PC-3 (cell line): ENCODE measurements around the gene HAP1. TPM values are rescaled to one million over a fixed set of nuclear protein-coding genes. Genes with fewer than 3 reads are reported as not detected.

Experiments used
- ATAC-seq: fragments of 200-7000 bp; cut with Tn5 transposase; 2 replicates; pipeline ENCODE4 v1.9.1; 2020; ENCODE audit warnings: mild to moderate bottlenecking, moderate library complexity
- BruUV-seq: library from RNA; stranded (reverse); fragments of 400-500 nt; replicated peaks from 2 replicates; lab custom pipeline; 2021; lab: Mats Ljungman, UMichigan
- CTCF ChIA-PET: fragments of 300-600 bp; sonication (Branson Sonifier 250); formaldehyde crosslinking; loops from one replicate; lab custom pipeline; 2022; ENCODE audit warnings: antibody characterized with exemption; lab: Charles Lee
- POLR2A ChIA-PET: fragments of 300-600 bp; sonication (Branson Sonifier 250); formaldehyde crosslinking; loops from one replicate; lab custom pipeline; 2022; ENCODE audit warnings: antibody characterized with exemption; ENCODE audit not compliant: unreplicated experiment; lab: Charles Lee
- DNase-seq: peaks from one replicate; pipeline ENCODE4 v3.0.0-alpha.2; 2015
- H2AFZ ChIP-seq: fragments of 300-600 bp; sonication (generic); 2 replicates; pipeline ENCODE4 v1.6.0; 2016; ENCODE audit warnings: antibody characterized with exemption, low read length
- H3F3A ChIP-seq: fragments of 300-600 bp; sonication (generic); one replicate; pipeline ENCODE4 v1.6.0; 2017; ENCODE audit warnings: antibody characterized with exemption, low read length, control low read depth, mild to moderate bottlenecking; ENCODE audit not compliant: unreplicated experiment
- H3K27ac ChIP-seq: fragments of 300-600 bp; sonication (generic); 2 replicates; pipeline ENCODE4 v1.5.1; 2016; ENCODE audit warnings: mild to moderate bottlenecking, low read length
- H3K27me3 ChIP-seq: fragments of 300-600 bp; sonication (generic); 2 replicates; pipeline ENCODE4 v1.6.1; 2016; ENCODE audit warnings: low read length, mixed read lengths
- H3K36me3 ChIP-seq: fragments of 300-600 bp; sonication (generic); 2 replicates; pipeline ENCODE4 v1.6.1; 2016; ENCODE audit warnings: low read depth, mixed run types, low read length, mixed read lengths
- H3K4me1 ChIP-seq: fragments of 300-600 bp; sonication (generic); 2 replicates; pipeline ENCODE4 v1.5.1; 2016; ENCODE audit warnings: low read length; ENCODE audit not compliant: insufficient read depth
- H3K4me2 ChIP-seq: fragments of 300-600 bp; sonication (generic); 2 replicates; pipeline ENCODE4 v1.6.0; 2016; ENCODE audit warnings: low read length
- H3K4me3 ChIP-seq: fragments of 300-600 bp; sonication (generic); 2 replicates; pipeline ENCODE4 v1.5.1; 2016; ENCODE audit warnings: mild to moderate bottlenecking, low read length, mixed read lengths
- H3K79me2 ChIP-seq: fragments of 300-600 bp; sonication (generic); 2 replicates; pipeline ENCODE4 v1.6.1; 2017; ENCODE audit warnings: low read length, mixed read lengths
- H3K9ac ChIP-seq: fragments of 300-600 bp; sonication (generic); 2 replicates; pipeline ENCODE4 v1.6.0; 2016; ENCODE audit warnings: mild to moderate bottlenecking, low read length
- H3K9me2 ChIP-seq: fragments of 300-600 bp; sonication (generic); replicated peaks from 2 replicates; pipeline ENCODE4 v1.6.1; 2016; ENCODE audit warnings: mixed run types, low read length, mixed read lengths
- H3K9me3 ChIP-seq: fragments of 300-600 bp; sonication (generic); 2 replicates; pipeline ENCODE4 v1.6.1; 2016; ENCODE audit warnings: low read length, mixed read lengths
- H4K20me1 ChIP-seq: fragments of 300-600 bp; sonication (generic); 2 replicates; pipeline ENCODE4 v1.6.1; 2016; ENCODE audit warnings: low read length, mixed read lengths
- EZH2 ChIP-seq: fragments of 300-600 bp; sonication (generic); IDR thresholded peaks from one replicate; pipeline ENCODE4 v1.6.1; 2017; ENCODE audit warnings: antibody characterized with exemption, mild to moderate bottlenecking, low read length; ENCODE audit not compliant: unreplicated experiment
- EZH2phosphoT487 ChIP-seq: fragments of 300-600 bp; sonication (generic); IDR thresholded peaks from 2 replicates; pipeline ENCODE4 v1.6.1; 2018; ENCODE audit warnings: mild to moderate bottlenecking, antibody characterized with exemption, low read length, borderline replicate concordance
- intact Hi-C: fragments of 100-400 bp; cut with micrococcal nuclease; formaldehyde crosslinking; loops from 2 replicates; pipeline ENCODE4 v1.9.0; 2023
- total RNA-seq: library from RNA; depleted of rRNA; stranded (reverse); fragments of >200 nt; gene quantifications from 2 replicates; pipeline ENCODE4 v1.2.3, GENCODE V29; 2014
- TF ChIP-seq, protein P1 (sequence below): fragments of 300-600 bp; sonication (generic); conservative IDR thresholded peaks from 2 replicates; pipeline ENCODE4 v1.5.1; 2017; ENCODE audit warnings: antibody characterized with exemption, low read depth, mild to moderate bottlenecking, low read length

The HAP1 gene
- total RNA-seq, 1 experiment from 2014 or later: 1.2 TPM

DNA sequence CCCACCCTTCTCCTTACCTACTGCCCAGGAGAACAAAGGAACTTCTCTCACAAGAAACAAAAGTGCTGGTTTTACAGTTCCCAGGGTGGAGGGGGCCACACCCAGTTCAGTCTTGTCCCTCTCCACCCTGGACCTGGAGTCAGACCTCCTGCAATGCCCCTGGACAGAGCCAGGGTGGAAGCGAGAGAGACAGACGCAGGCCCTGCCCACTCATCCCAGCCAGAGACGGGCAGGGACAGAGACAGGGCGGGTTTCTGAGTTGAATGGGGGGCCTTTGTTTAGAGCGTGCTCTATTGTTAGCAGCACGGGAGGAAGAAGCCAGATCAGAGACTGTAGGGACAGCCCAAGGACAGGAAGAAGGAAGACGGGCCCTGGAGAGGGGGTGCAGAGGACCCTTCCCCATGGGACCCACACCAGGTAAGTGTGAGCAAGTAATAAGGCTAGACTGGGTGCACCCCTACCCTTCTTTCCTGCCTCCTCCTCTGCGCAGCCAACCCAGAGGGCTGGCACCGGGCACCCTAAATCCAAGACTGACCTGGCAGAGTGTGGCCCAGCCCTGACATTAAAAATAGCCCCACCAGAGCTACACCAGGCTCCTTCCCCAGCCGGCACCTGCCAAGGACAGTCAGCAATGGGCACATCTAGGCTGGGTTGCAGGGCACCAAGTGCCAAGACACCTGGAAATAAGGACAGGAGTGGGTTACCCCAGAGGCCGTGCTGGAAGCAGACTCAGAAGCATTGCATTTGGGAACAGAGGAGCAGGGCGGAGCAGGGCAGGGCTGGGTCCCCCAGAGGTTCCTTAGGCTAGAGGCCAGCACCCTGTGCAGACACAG is 41.2 kb upstream of the HAP1 start:
- ChIA-PET POLR2A (interaction anchor here (0.5 kb wide), 1 partner anchor 11 kb away, joined by 4 read pairs; the partner anchor contains the start of gene JUP), CTCF (no interaction called here)
- intact Hi-C loops: no loop called here
- BruUV-seq: no TSS peak
- Histone ChIP-seq H3K4me2 (peak overlapping the region; percentile 22; the same call in 1 of the 2 replicates), H3K4me1 (peaks cover 57% of the 10 kb centered on the region), H3K27ac (peak overlapping the region; percentile 43), H4K20me1 (peaks cover 8% of the 10 kb centered on the region), H3F3A (peaks cover 6% of the 10 kb centered on the region), H3K9me3 (no peaks in the 10 kb centered on the region), H3K9me2 (no peaks in the 10 kb centered on the region), H3K9ac (no peak overlapping the region), H3K27me3 (no peaks in the 10 kb centered on the region), H3K4me3 (no peak overlapping the region), H2AFZ (no peak overlapping the region), H3K36me3 (peaks cover 14% of the 10 kb centered on the region), H3K79me2 (peaks cover 52% of the 10 kb centered on the region)
- DNase-seq (no peak), ATAC-seq (no peak)
- TF ChIP-seq EZH2phosphoT487 (no peak), EZH2 (no peak)
- TF ChIP-seq, protein P1, sequence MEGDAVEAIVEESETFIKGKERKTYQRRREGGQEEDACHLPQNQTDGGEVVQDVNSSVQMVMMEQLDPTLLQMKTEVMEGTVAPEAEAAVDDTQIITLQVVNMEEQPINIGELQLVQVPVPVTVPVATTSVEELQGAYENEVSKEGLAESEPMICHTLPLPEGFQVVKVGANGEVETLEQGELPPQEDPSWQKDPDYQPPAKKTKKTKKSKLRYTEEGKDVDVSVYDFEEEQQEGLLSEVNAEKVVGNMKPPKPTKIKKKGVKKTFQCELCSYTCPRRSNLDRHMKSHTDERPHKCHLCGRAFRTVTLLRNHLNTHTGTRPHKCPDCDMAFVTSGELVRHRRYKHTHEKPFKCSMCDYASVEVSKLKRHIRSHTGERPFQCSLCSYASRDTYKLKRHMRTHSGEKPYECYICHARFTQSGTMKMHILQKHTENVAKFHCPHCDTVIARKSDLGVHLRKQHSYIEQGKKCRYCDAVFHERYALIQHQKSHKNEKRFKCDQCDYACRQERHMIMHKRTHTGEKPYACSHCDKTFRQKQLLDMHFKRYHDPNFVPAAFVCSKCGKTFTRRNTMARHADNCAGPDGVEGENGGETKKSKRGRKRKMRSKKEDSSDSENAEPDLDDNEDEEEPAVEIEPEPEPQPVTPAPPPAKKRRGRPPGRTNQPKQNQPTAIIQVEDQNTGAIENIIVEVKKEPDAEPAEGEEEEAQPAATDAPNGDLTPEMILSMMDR: no peak

DNA sequence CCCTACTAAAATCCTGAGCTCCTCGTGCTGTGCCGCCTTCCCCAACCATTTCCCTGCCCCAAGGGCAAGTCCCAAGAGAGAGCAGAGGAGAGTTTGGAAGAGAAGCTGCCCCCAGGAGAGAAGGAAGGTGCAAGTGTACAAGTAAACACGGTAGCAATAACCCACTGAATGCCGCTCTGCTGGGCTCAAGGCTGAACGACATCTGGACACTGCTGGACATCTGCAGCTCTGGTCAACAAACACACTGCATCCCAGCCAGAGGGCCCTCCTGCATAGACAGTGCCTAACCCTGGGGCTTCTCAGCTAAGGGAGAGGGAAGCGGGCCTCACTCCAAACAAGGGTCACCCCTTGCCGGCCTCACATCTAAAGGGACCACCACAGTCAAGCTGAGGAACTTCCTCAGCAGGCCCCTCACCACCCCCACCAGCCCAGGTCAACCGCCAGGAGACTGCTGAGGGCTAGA is 39.3 kb upstream of the HAP1 start:
- peaks cover 18% of the 10 kb centered on the region for H3K36me3 ChIP-seq
- no peak for DNase-seq
- peaks cover 40% of the 10 kb centered on the region for H3K79me2 ChIP-seq
- peak overlapping the region; percentile 93 for H3K27ac ChIP-seq
- H3K4me3 ChIP-seq: no peak overlapping the region
- peaks cover 6% of the 10 kb centered on the region for H3F3A ChIP-seq
- ChIA-PET CTCF (interaction anchor here (0.6 to 1.4 kb wide), 2 partner anchors 13 to 23 kb away, joined by 3 to 9 read pairs; partner anchors contain the start of gene JUP), POLR2A (no interaction called here)
- ATAC-seq: no peak
- intact Hi-C loops: loop anchor here (1.0 to 2.0 kb wide), 2 partner anchors 27 to 35 kb away; no protein-coding TSS in a partner anchor
- no peak overlapping the region for H2AFZ ChIP-seq
- peak overlapping the region; percentile 68 for H3K4me2 ChIP-seq
- peak overlapping the region; percentile 30 for H3K9ac ChIP-seq
- TF ChIP-seq, protein P1: no peak
- no peak for TF ChIP-seq EZH2
- TF ChIP-seq EZH2phosphoT487: no peak
- peaks cover 6% of the 10 kb centered on the region for H4K20me1 ChIP-seq
- H3K27me3 ChIP-seq: no peaks in the 10 kb centered on the region
- TSS peak; percentile 81 for BruUV-seq
- no peaks in the 10 kb centered on the region for H3K9me2 ChIP-seq
- H3K4me1 ChIP-seq: peaks cover 57% of the 10 kb centered on the region
- no peaks in the 10 kb centered on the region for H3K9me3 ChIP-seq
